Type B pancreatic cell (in vitro differentiated cells): ENCODE data around the gene WRNIP1. TPM values are rescaled to one million over a fixed set of nuclear protein-coding genes. Genes with fewer than 3 reads are reported as not detected.

Source experiments
- DNase-seq: peaks from one replicate; pipeline ENCODE4 v3.0.0; 2021; ENCODE audit warnings: mixed read lengths; ENCODE audit not compliant: unreplicated experiment; ENCODE audit errors: extremely low spot score
- H3K27ac Mint-ChIP-seq: 2 replicates; pipeline ENCODE4 v1.8.0; 2021; ENCODE audit warnings: mild to moderate bottlenecking, mixed read lengths
- H3K27me3 Mint-ChIP-seq: 2 replicates; pipeline ENCODE4 v1.8.0; 2021; ENCODE audit warnings: mixed read lengths
- H3K36me3 Mint-ChIP-seq: 2 replicates; pipeline ENCODE4 v1.8.0; 2021; ENCODE audit warnings: mixed read lengths
- H3K4me1 Mint-ChIP-seq: one replicate; pipeline ENCODE4 v1.8.0; 2021; ENCODE audit warnings: mixed read lengths; ENCODE audit not compliant: unreplicated experiment
- H3K4me3 Mint-ChIP-seq: 2 replicates; pipeline ENCODE4 v1.8.0; 2021; ENCODE audit warnings: mild to moderate bottlenecking, mixed read lengths
- H3K9me3 Mint-ChIP-seq: 2 replicates; pipeline ENCODE4 v1.8.0; 2021; ENCODE audit warnings: mixed read lengths
- CTCF ChIP-seq: fragments of 200-600 bp; sonication (generic); conservative IDR thresholded peaks from 2 replicates; pipeline ENCODE4 v1.5.0; 2021; ENCODE audit warnings: antibody characterized with exemption, mild to moderate bottlenecking
- total RNA-seq: library from RNA; stranded (reverse); gene quantifications from 2 replicates; pipeline ENCODE4 v1.2.1, GENCODE V29; 2021; ENCODE audit warnings: low replicate concordance

Gene WRNIP1
- total RNA-seq, 1 donor from 2014 or later, result 41.2 TPM

- Mint-ChIP-seq H3K9me3 (no peaks in the 10 kb centered on the region), H3K36me3 (no peaks in the 10 kb centered on the region), H3K4me3 (no peak overlapping the region), H3K27me3 (no peaks in the 10 kb centered on the region), H3K27ac (no peak overlapping the region), H3K4me1 (peaks cover 12% of the 10 kb centered on the region)
- TF ChIP-seq CTCF, result no peak
- DNase-seq, result no peak
These were observed 27.3 kb upstream of the WRNIP1 start for GRCh38 chr6:2737885-2738284.

GRCh38 chr6:2738373-2738979 lies 26.7 kb upstream of the WRNIP1 start:
- H3K36me3 Mint-ChIP-seq, result no peaks in the 10 kb centered on the region
- no peaks in the 10 kb centered on the region for H3K9me3 Mint-ChIP-seq
- H3K4me3 Mint-ChIP-seq, result no peak overlapping the region
- peak; percentile 82 for TF ChIP-seq CTCF
- DNase-seq, result no peak
- H3K27me3 Mint-ChIP-seq, result peaks cover 3% of the 10 kb centered on the region
- peaks cover 12% of the 10 kb centered on the region for H3K4me1 Mint-ChIP-seq
- no peak overlapping the region for H3K27ac Mint-ChIP-seq

- Mint-ChIP-seq H3K9me3 (no peaks in the 10 kb centered on the region), H3K27me3 (peaks cover 5% of the 10 kb centered on the region), H3K4me3 (no peak overlapping the region), H3K36me3 (no peaks in the 10 kb centered on the region), H3K4me1 (peaks cover 19% of the 10 kb centered on the region), H3K27ac (no peak overlapping the region)
- TF ChIP-seq CTCF, result no peak
- DNase-seq, result no peak
These were observed 25.9 kb upstream of the WRNIP1 start for GRCh38 chr6:2739335-2739734.

GRCh38 chr6:2740581-2740980 lies 24.6 kb upstream of the WRNIP1 start:
- Mint-ChIP-seq H3K36me3 (no peaks in the 10 kb centered on the region), H3K4me1 (peaks cover 29% of the 10 kb centered on the region), H3K27me3 (peaks cover 5% of the 10 kb centered on the region), H3K4me3 (no peak overlapping the region), H3K9me3 (no peaks in the 10 kb centered on the region), H3K27ac (no peak overlapping the region)
- TF ChIP-seq CTCF, result no peak
- no peak for DNase-seq

- no peak for TF ChIP-seq CTCF
- H3K4me3 Mint-ChIP-seq, result no peak overlapping the region
- H3K27me3 Mint-ChIP-seq, result peaks cover 5% of the 10 kb centered on the region
- no peaks in the 10 kb centered on the region for H3K9me3 Mint-ChIP-seq
- no peaks in the 10 kb centered on the region for H3K36me3 Mint-ChIP-seq
- DNase-seq, result no peak
- no peak overlapping the region for H3K27ac Mint-ChIP-seq
- peaks cover 35% of the 10 kb centered on the region for H3K4me1 Mint-ChIP-seq
These were observed 23.4 kb upstream of the WRNIP1 start for GRCh38 chr6:2741756-2742155.
